HepG2 (cell line): Measurements from ENCODE around the gene PEMT. TPM values are rescaled to one million over a fixed set of nuclear protein-coding genes. Genes with fewer than 3 reads are reported as not detected.

Source experiments
- ATAC-seq: fragments of 200-7000 bp; cut with Tn5 transposase; 3 replicates; pipeline ENCODE4 v1.9.1; 2020; ENCODE audit warnings: mild to moderate bottlenecking, moderate library complexity
- BruUV-seq: library from RNA; stranded (reverse); fragments of 400-500 nt; replicated peaks from 2 replicates; lab custom pipeline; 2021; lab: Mats Ljungman, UMichigan
- CTCF ChIA-PET: fragments of 300-600 bp; formaldehyde crosslinking; extraction: SDS; loops from one replicate; lab custom pipeline; 2021; ENCODE audit warnings: low total read pairs, inconsistent platforms, low intra/inter-chr PET ratio; lab: Yijun Ruan, JAX
- POLR2A ChIA-PET: fragments of 350-600 bp; sonication (Branson Sonifier 250); formaldehyde crosslinking; loops from one replicate; lab custom pipeline; 2020; ENCODE audit warnings: antibody characterized with exemption, inconsistent platforms; lab: Yijun Ruan, JAX
- DNase-seq: peaks from one replicate; pipeline ENCODE4 v3.0.0-alpha.2; 2015; ENCODE audit warnings: low spot score
- FAIRE-seq: peaks from 3 replicates; lab custom pipeline; 2011; peaks lifted over from hg19 to GRCh38; lab: Jason Lieb, UNC
- H2AFZ ChIP-seq: one replicate; pipeline ENCODE4 v1.6.1; 2011; ENCODE audit warnings: low read length, inconsistent platforms
- H3K27ac ChIP-seq: fragments of 300-600 bp; 3 replicates; pipeline ENCODE4 v1.8.0; 2011; ENCODE audit warnings: mixed run types, mild to moderate bottlenecking, mixed read lengths, low read length, inconsistent platforms; ENCODE audit not compliant: insufficient read depth; ENCODE audit errors: extremely low read length
- H3K27me3 ChIP-seq, 2 experiments: fragments of 200-600 bp in 1 of 2; 2 replicates in 1 of 2; 3 replicates in 1 of 2; pipeline versions ENCODE4 v1.6.0 to v1.8.0; 2011; ENCODE audit warnings: low read length in 2 of 2, mild to moderate bottlenecking in 2 of 2, moderate library complexity in 2 of 2, inconsistent platforms in 1 of 2; ENCODE audit not compliant: insufficient read depth in 2 of 2, control insufficient read depth in 1 of 2
- H3K36me3 ChIP-seq, 2 experiments: fragments of 200-600 bp in 1 of 2; replicated peaks in 1 of 2; 2 replicates in 1 of 2; 3 replicates in 1 of 2; pipeline versions ENCODE4 v1.5.1 to v1.8.0; 2011; ENCODE audit warnings: low read length in 2 of 2, inconsistent platforms in 1 of 2; ENCODE audit not compliant: insufficient read depth in 2 of 2, control insufficient read depth in 1 of 2
- H3K4me1 ChIP-seq: 2 replicates; pipeline ENCODE4 v1.5.1; 2012; ENCODE audit warnings: low read length, inconsistent platforms; ENCODE audit not compliant: insufficient read depth
- H3K4me2 ChIP-seq: 2 replicates; pipeline ENCODE4 v1.6.0; 2011; ENCODE audit warnings: low read depth, low read length, inconsistent platforms
- H3K4me3 ChIP-seq, 3 experiments: fragments of 200-600 bp in 1 of 3; sonication (generic), shearing (Covaris generic) in 1 of 3; replicated peaks in 1 of 3; 2 replicates each; pipeline ENCODE4 v1.5.1; 2011 to 2016; ENCODE audit warnings: low read length in 3 of 3, inconsistent platforms in 2 of 3, low read depth in 2 of 3, mild to moderate bottlenecking in 2 of 3, control low read depth in 1 of 3, mixed read lengths in 1 of 3; ENCODE audit not compliant: insufficient read depth in 1 of 3
- H3K79me2 ChIP-seq: one replicate; pipeline ENCODE4 v1.6.1; 2011; ENCODE audit warnings: low read length, inconsistent platforms; ENCODE audit not compliant: insufficient read depth
- H3K9ac ChIP-seq: 2 replicates; pipeline ENCODE4 v1.6.0; 2011; ENCODE audit warnings: mild to moderate bottlenecking, low read depth, low read length, inconsistent platforms; ENCODE audit not compliant: insufficient read depth
- H3K9me3 ChIP-seq: 2 replicates; pipeline ENCODE4 v1.5.1; 2012; ENCODE audit warnings: mild to moderate bottlenecking, low read length
- H4K20me1 ChIP-seq: 2 replicates; pipeline ENCODE4 v1.6.0; 2011; ENCODE audit warnings: inconsistent platforms, mild to moderate bottlenecking, low read length, moderate library complexity; ENCODE audit not compliant: insufficient read depth
- DNMT3B ChIP-seq: conservative IDR thresholded peaks from 2 replicates; pipeline ENCODE4 v1.6.1; 2016; ENCODE audit warnings: missing biosample characterization, control low read depth
- HIVEP1 ChIP-seq: sonication (generic); formaldehyde crosslinking; IDR thresholded peaks from 2 replicates; pipeline ENCODE4 v1.4.0; 2020; ENCODE audit warnings: mild to moderate bottlenecking, missing genetic modification reagents
- HMG20B ChIP-seq: conservative IDR thresholded peaks from 2 replicates; pipeline ENCODE4 v1.6.1; 2016; ENCODE audit warnings: missing genetic modification reagents, missing compliant biosample characterization
- HNF4A ChIP-seq: sonication (generic); formaldehyde crosslinking; IDR thresholded peaks from 2 replicates; pipeline ENCODE4 v1.4.0; 2020; ENCODE audit warnings: missing genetic modification reagents
- IKZF5 ChIP-seq: IDR thresholded peaks from 2 replicates; pipeline ENCODE4 v1.6.1; 2018; ENCODE audit warnings: missing genetic modification reagents, mild to moderate bottlenecking, missing compliant biosample characterization
- ISL2 ChIP-seq: sonication (generic); formaldehyde crosslinking; IDR thresholded peaks from 2 replicates; pipeline ENCODE4 v1.5.0; 2020; ENCODE audit warnings: missing genetic modification reagents
- MBD4 ChIP-seq: IDR thresholded peaks from 2 replicates; pipeline ENCODE4 v1.6.1; 2012; ENCODE audit warnings: low read length, inconsistent platforms, borderline replicate concordance
- SALL2 ChIP-seq: sonication (generic); formaldehyde crosslinking; IDR thresholded peaks from 2 replicates; pipeline ENCODE4 v1.8.1; 2023; ENCODE audit warnings: mild to moderate bottlenecking, missing genetic modification reagents, inconsistent platforms
- ZNF281 ChIP-seq: sonication (generic); formaldehyde crosslinking; IDR thresholded peaks from 2 replicates; pipeline ENCODE4 v1.4.0; 2020; ENCODE audit warnings: missing genetic modification reagents, borderline replicate concordance
- ZNF557 ChIP-seq: sonication (generic); formaldehyde crosslinking; IDR thresholded peaks from 2 replicates; pipeline ENCODE4 v1.4.0; 2020; ENCODE audit warnings: missing genetic modification reagents
- ZNF710 ChIP-seq: sonication (generic); formaldehyde crosslinking; IDR thresholded peaks from 2 replicates; pipeline ENCODE4 v1.5.0; 2020; ENCODE audit warnings: mild to moderate bottlenecking, missing genetic modification reagents, borderline replicate concordance
- ZNF724P ChIP-seq: sonication (generic); formaldehyde crosslinking; IDR thresholded peaks from 2 replicates; pipeline ENCODE4 v1.8.0; 2022; ENCODE audit warnings: missing genetic modification reagents, borderline replicate concordance
- WGBS: methylation state at CpG from one replicate; pipeline ENCODE4 v1.1.6; 2017; ENCODE audit warnings: low lambda C conversion rate; 5-methylcytosine and 5-hydroxymethylcytosine counted together
- in situ Hi-C: cut with HindIII; loops from 2 replicates; pipeline ENCODE4 v1.10.0; 2017; ENCODE audit warnings: low pct_unique_long_range_greater_than_20kb; ENCODE audit not compliant: extremely low pct_ligation_motif_present
- intact Hi-C: fragments of 100-400 bp; cut with micrococcal nuclease; formaldehyde crosslinking; loops from one replicate; pipeline ENCODE4 v1.10.0; 2022; ENCODE audit not compliant: unreplicated experiment
- polyA plus RNA-seq, 8 experiments: library from polyadenylated mRNA; depleted of rRNA in 3 of 8; stranded (reverse) in 7 of 8; unstranded in 1 of 8; fragments of >200 nt; fragmentation: Illumina TruSeq in 4 of 8; extraction: Trizol in 4 of 8; gene quantifications; 2 replicates each; pipeline versions ENCODE4 v1.2.1 to v1.2.3, GENCODE V29; 2011 to 2016; ENCODE audit warnings: low read depth in 4 of 8, missing spikeins in 1 of 8, mixed read lengths in 1 of 8; ENCODE audit not compliant: insufficient read depth in 1 of 8
- total RNA-seq, 5 experiments: library from RNA; depleted of rRNA; stranded (reverse); fragments of >200 nt; fragmentation: Illumina TruSeq; extraction: Trizol; gene quantifications; 2 replicates each; pipeline ENCODE4 v1.2.3, GENCODE V29; 2016; ENCODE audit warnings: low read depth in 1 of 5

PEMT gene
- total and polyA plus RNA-seq, 2 of the 13 experiments (the other 11 are each of a cell fraction or from before 2014, with no cell fraction given): 31.7 to 43.6 TPM

GRCh38 chr17:17566896-17567513 is 24.5 kb downstream of the PEMT start (continued):
- TF ChIP-seq HIVEP1 (CRISPR knock-in tag): no peak
- TF ChIP-seq ZNF281 (CRISPR knock-in tag): no peak

- FAIRE-seq (no peak), ATAC-seq (no peak), DNase-seq (no peak)
- BruUV-seq: no TSS peak
- Histone ChIP-seq H3K36me3 (no peaks in the 10 kb centered on the region), H3K9ac (no peak overlapping the region), H3K79me2 (no peaks in the 10 kb centered on the region), H2AFZ (no peak overlapping the region), H3K27ac (no peak overlapping the region), H3K9me3 (no peaks in the 10 kb centered on the region), H3K4me3 (no peak overlapping the region), H3K27me3 (no peaks in the 10 kb centered on the region), H3K4me1 (peaks cover 25% of the 10 kb centered on the region), H4K20me1 (0 out of 2 replicates have a peak, but pooled peaks cover 5% of the 10 kb centered on the region), H3K4me2 (no peak overlapping the region)
- ChIA-PET POLR2A (interaction anchor here (8.9 kb wide), 1 partner anchor 70 kb away, joined by 114 read pairs; the partner anchor contains the start of gene RASD1), CTCF (no interaction called here)
- WGBS: 97% methylated on average over 7 of the region's 10 CpGs
- intact Hi-C loops: no loop called here
- in situ Hi-C loops: loop anchor here (5.0 kb wide), 2 partner anchors 58 to 208 kb away; no protein-coding TSS in a partner anchor
- TF ChIP-seq MBD4 (no peak), SALL2 (CRISPR knock-in tag) (no peak), HNF4A (CRISPR knock-in tag) (no peak), IKZF5 (CRISPR knock-in tag) (no peak), HMG20B (no peak), ZNF724P (CRISPR knock-in tag) (no peak), DNMT3B (no peak), ZNF557 (CRISPR knock-in tag) (no peak), ISL2 (CRISPR knock-in tag) (no peak), ZNF710 (CRISPR knock-in tag) (no peak)
These were observed 25.8 kb downstream of the PEMT start for GRCh38 chr17:17565471-17566339.
